Endothelial cell of umbilical vein (primary cell): ENCODE results near the gene DOCK1.

Source experiments
- CTCF ChIP-seq, 2 donors: IDR thresholded peaks; 1 replicate in 1 of 2; 2 replicates in 1 of 2; pipeline ENCODE4 v1.5.1; 2011; ENCODE audit warnings: low read length in 2 of 2, mild to moderate bottlenecking in 2 of 2, moderate library complexity in 2 of 2, control low read depth in 1 of 2, inconsistent platforms in 1 of 2, low read depth in 1 of 2; ENCODE audit not compliant: insufficient read depth in 1 of 2; ENCODE audit errors: extremely low read depth in 1 of 2
- JUN ChIP-seq: IDR thresholded peaks from 2 replicates; pipeline ENCODE4 v1.6.1; 2011; ENCODE audit warnings: borderline replicate concordance, low read depth; ENCODE audit not compliant: insufficient read length, insufficient read depth
- POLR2A ChIP-seq: IDR thresholded peaks from 2 replicates; pipeline ENCODE4 v1.6.1; 2012; ENCODE audit warnings: low read depth, mild to moderate bottlenecking, control low read depth, low read length
- POLR2AphosphoS5 ChIP-seq: IDR thresholded peaks from 2 replicates; pipeline ENCODE4 v1.6.1; 2012; ENCODE audit warnings: low read depth, mild to moderate bottlenecking, control low read depth, low read length, moderate library complexity; ENCODE audit not compliant: insufficient read depth

DNA sequence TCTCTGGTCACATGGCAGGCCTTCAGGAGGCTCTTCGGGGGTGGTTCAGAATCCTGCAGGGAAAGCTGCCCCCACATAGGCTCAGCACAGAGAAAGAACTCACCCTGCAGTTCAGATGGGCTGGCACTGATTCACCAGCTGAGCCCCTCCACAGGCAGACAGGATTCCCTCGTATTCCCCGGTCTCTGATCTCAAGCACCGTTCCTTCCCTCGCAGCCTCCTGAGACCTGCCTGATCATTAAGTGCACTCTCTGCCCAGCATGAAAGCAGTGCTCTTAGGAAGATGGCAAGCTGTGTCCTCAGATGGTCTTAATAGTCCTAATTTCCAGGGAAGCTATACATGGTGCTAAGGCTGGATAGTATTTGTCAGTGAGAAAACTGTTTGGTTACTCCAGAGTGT, 565.7 kb downstream of the DOCK1 start:
- TF ChIP-seq POLR2A: no peak
- TF ChIP-seq POLR2AphosphoS5: no peak
- no peak for TF ChIP-seq CTCF (IDR thresholded peaks at IDR 0.05; ENCODE audit: extremely low read depth in 1 of 2, insufficient read depth in 1 of 2, low read depth in 1 of 2, low read length in 2 of 2)
- no peak for TF ChIP-seq JUN
